Epithelial cell of prostate (primary cell): ENCODE results near the gene CFAP119.

ENCODE experiments used
- DNase-seq: peaks from one replicate; pipeline ENCODE4 v3.0.0-alpha.2; 2011; ENCODE audit warnings: low read depth, low spot score
- H3K27ac ChIP-seq: fragments of 450-650 bp; 2 replicates; pipeline ENCODE4 v1.5.1; 2017; ENCODE audit warnings: mild to moderate bottlenecking

The CFAP119 gene

GRCh38 chr16:30782486-30783279 is 20.8 kb upstream of the CFAP119 start:
- DNase-seq = no peak
- H3K27ac ChIP-seq = no peak overlapping the region

GRCh38 chr16:30780549-30780948 is 18.7 kb upstream of the CFAP119 start:
- H3K27ac ChIP-seq = no peak overlapping the region

GRCh38 chr16:30780021-30780420 is 18.2 kb upstream of the CFAP119 start:
- no peak overlapping the region for H3K27ac ChIP-seq

More at GRCh38 chr16:30780549-30780948, 18.7 kb upstream of the CFAP119 start:
- DNase-seq = no peak

GRCh38 chr16:30779596-30779995 is 17.7 kb upstream of the CFAP119 start:
- DNase-seq = no peak
- no peak overlapping the region for H3K27ac ChIP-seq

More at GRCh38 chr16:30780021-30780420, 18.2 kb upstream of the CFAP119 start:
- DNase-seq = no peak

- DNase-seq = no peak
- H3K27ac ChIP-seq = no peak overlapping the region
Measured at GRCh38 chr16:30778549-30779244, 16.8 kb upstream of the CFAP119 start.

- no peak overlapping the region for H3K27ac ChIP-seq
- DNase-seq = no peak
Measured at GRCh38 chr16:30777591-30778297, 15.9 kb upstream of the CFAP119 start.

GRCh38 chr16:30775392-30776188 is 13.7 kb upstream of the CFAP119 start:
- H3K27ac ChIP-seq = peak overlapping the region; percentile 78
- DNase-seq = no peak

GRCh38 chr16:30775131-30775391 is 13.2 kb upstream of the CFAP119 start:
- H3K27ac ChIP-seq = peak overlapping the region; percentile 78

GRCh38 chr16:30774367-30775130 is 12.7 kb upstream of the CFAP119 start:
- no peak for DNase-seq
- peak overlapping the region; percentile 78 for H3K27ac ChIP-seq

More at GRCh38 chr16:30775131-30775391, 13.2 kb upstream of the CFAP119 start:
- no peak for DNase-seq

- H3K27ac ChIP-seq = no peak overlapping the region
- no peak for DNase-seq
Measured at GRCh38 chr16:30773826-30774225, 12.0 kb upstream of the CFAP119 start.

GRCh38 chr16:30771726-30772125 is 9.9 kb upstream of the CFAP119 start:
- H3K27ac ChIP-seq = no peak overlapping the region
- no peak for DNase-seq

- no peak for DNase-seq
- H3K27ac ChIP-seq = no peak overlapping the region
Measured at GRCh38 chr16:30769379-30770089, 7.7 kb upstream of the CFAP119 start.

GRCh38 chr16:30768583-30769181 is 6.8 kb upstream of the CFAP119 start:
- no peak overlapping the region for H3K27ac ChIP-seq
- DNase-seq = no peak

- H3K27ac ChIP-seq = no peak overlapping the region
- no peak for DNase-seq
Measured at GRCh38 chr16:30767767-30768465, 6.1 kb upstream of the CFAP119 start.

GRCh38 chr16:30766933-30767284 is 5.0 kb upstream of the CFAP119 start:
- H3K27ac ChIP-seq = no peak overlapping the region
- DNase-seq = no peak

- H3K27ac ChIP-seq = no peak overlapping the region
- DNase-seq = no peak
Measured at GRCh38 chr16:30766206-30766932, 4.5 kb upstream of the CFAP119 start.

GRCh38 chr16:30764816-30765465 is 3.1 kb upstream of the CFAP119 start:
- no peak for DNase-seq
- H3K27ac ChIP-seq = no peak overlapping the region
